ENCODE measurements around the gene RNU5D-1.

RNU5D-1 gene

DNA sequence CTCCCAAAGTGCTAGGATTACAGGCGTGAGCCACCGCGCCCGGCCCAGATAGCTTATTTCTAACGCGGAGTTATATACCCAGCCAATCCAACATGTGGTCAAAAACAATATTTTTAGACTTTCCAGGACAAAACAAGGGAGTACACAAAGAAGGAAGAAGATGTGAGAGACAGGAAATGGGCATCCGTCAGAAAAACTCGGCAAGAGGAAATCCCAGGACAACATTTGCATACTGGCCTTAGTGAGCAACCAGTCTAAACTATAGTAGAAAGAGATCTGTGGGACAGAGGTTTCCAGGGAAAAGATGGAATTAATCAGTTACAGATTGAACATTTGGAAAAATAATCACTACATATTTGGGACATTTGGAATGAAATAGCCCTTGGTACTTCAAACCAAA lies 45.1 kb downstream of the RNU5D-1 start:
- H3K4me3 ChIP-seq (replicated peaks; ENCODE audit: low read depth, low read length): no peak overlapping the region
- no peaks in the 10 kb centered on the region for H3K36me3 ChIP-seq (ENCODE audit: control insufficient read depth, insufficient read depth, low read length)
- TF ChIP-seq, protein P1, sequence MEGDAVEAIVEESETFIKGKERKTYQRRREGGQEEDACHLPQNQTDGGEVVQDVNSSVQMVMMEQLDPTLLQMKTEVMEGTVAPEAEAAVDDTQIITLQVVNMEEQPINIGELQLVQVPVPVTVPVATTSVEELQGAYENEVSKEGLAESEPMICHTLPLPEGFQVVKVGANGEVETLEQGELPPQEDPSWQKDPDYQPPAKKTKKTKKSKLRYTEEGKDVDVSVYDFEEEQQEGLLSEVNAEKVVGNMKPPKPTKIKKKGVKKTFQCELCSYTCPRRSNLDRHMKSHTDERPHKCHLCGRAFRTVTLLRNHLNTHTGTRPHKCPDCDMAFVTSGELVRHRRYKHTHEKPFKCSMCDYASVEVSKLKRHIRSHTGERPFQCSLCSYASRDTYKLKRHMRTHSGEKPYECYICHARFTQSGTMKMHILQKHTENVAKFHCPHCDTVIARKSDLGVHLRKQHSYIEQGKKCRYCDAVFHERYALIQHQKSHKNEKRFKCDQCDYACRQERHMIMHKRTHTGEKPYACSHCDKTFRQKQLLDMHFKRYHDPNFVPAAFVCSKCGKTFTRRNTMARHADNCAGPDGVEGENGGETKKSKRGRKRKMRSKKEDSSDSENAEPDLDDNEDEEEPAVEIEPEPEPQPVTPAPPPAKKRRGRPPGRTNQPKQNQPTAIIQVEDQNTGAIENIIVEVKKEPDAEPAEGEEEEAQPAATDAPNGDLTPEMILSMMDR (IDR thresholded peaks at IDR 0.05; ENCODE audit: insufficient read depth, low read length, poor library complexity, severe bottlenecking): no peak
- H3K27me3 ChIP-seq (replicated peaks; ENCODE audit: control insufficient read depth, insufficient read depth, low read length): no peaks in the 10 kb centered on the region
- no peak for DNase-seq (ENCODE audit: extremely low read depth, insufficient read length)

DNA sequence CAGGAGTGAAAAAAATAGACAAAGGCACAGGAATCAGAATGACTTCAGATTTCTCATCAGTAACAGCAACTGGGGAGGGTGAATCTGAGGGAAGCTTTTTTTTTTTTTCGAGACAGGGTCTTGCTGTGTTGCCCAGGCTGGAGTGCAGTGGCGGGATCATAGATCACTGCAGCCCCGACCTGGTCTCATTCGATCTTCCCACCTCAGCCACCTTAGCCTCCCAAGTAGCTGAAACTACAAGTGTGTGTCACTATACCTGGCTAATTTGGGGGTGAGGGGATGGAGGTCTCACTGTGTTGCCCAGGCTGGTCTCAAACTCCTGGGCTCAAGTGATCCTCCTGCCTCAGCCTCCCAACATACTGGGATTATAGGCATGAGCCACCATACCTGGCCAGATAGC lies 45.8 kb downstream of the RNU5D-1 start:
- TF ChIP-seq, protein P1 (IDR thresholded peaks at IDR 0.05; ENCODE audit: insufficient read depth, low read length, poor library complexity, severe bottlenecking): no peak
- Histone ChIP-seq H3K4me3 (replicated peaks; ENCODE audit: low read depth, low read length) (no peak overlapping the region), H3K27me3 (replicated peaks; ENCODE audit: control insufficient read depth, insufficient read depth, low read length) (no peaks in the 10 kb centered on the region), H3K36me3 (ENCODE audit: control insufficient read depth, insufficient read depth, low read length) (no peaks in the 10 kb centered on the region)
- DNase-seq (ENCODE audit: extremely low read depth, insufficient read length): no peak

DNA sequence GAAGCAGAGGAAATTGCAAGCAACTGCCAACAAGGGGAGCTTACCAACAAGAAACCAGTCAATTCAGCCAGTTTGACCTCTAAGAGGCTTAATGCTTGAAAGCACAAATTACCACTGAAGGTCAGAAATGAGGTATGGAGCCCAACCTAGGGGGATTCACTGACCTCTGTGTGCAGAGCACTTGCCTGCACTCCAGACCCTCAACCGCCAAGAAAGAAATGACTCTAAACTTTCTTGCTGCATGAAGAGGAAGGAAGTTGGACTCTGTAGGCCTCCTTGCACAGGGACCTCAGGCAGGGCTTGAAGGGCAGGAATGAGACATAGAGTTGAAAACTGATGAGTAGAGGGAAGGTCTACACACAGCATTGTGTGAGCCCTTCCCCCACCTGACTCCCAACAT lies 46.4 kb downstream of the RNU5D-1 start:
- DNase-seq (ENCODE audit: extremely low read depth, insufficient read length): peak; percentile 74
- Histone ChIP-seq H3K36me3 (ENCODE audit: control insufficient read depth, insufficient read depth, low read length) (no peaks in the 10 kb centered on the region), H3K27me3 (replicated peaks; ENCODE audit: control insufficient read depth, insufficient read depth, low read length) (no peaks in the 10 kb centered on the region), H3K4me3 (replicated peaks; ENCODE audit: low read depth, low read length) (no peak overlapping the region)
- TF ChIP-seq, protein P1 (IDR thresholded peaks at IDR 0.05; ENCODE audit: insufficient read depth, low read length, poor library complexity, severe bottlenecking): peak; percentile 16

DNA sequence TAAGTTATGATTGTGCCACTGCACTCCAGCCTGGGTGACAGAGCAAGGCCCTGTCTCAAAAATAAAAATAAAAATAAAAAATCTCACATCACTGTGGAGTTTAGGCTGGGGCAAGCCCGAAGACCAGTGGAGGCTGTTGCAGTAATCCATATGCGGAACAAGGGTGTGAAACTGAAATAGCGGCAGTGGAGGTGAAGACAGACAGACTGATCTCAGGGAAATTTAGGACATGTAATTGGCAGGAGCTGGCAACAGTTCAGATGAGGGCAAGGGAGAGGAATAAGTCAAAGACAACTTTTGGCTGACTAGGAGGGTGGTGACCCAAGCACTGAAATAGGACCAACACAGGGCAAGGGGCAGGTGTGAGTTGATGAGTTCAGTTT lies 48.1 kb downstream of the RNU5D-1 start:
- TF ChIP-seq, protein P1 (IDR thresholded peaks at IDR 0.05; ENCODE audit: insufficient read depth, low read length, poor library complexity, severe bottlenecking): no peak
- Histone ChIP-seq H3K27me3 (replicated peaks; ENCODE audit: control insufficient read depth, insufficient read depth, low read length) (no peaks in the 10 kb centered on the region), H3K36me3 (ENCODE audit: control insufficient read depth, insufficient read depth, low read length) (no peaks in the 10 kb centered on the region), H3K4me3 (replicated peaks; ENCODE audit: low read depth, low read length) (no peak overlapping the region)
- DNase-seq (ENCODE audit: extremely low read depth, insufficient read length): no peak

DNA sequence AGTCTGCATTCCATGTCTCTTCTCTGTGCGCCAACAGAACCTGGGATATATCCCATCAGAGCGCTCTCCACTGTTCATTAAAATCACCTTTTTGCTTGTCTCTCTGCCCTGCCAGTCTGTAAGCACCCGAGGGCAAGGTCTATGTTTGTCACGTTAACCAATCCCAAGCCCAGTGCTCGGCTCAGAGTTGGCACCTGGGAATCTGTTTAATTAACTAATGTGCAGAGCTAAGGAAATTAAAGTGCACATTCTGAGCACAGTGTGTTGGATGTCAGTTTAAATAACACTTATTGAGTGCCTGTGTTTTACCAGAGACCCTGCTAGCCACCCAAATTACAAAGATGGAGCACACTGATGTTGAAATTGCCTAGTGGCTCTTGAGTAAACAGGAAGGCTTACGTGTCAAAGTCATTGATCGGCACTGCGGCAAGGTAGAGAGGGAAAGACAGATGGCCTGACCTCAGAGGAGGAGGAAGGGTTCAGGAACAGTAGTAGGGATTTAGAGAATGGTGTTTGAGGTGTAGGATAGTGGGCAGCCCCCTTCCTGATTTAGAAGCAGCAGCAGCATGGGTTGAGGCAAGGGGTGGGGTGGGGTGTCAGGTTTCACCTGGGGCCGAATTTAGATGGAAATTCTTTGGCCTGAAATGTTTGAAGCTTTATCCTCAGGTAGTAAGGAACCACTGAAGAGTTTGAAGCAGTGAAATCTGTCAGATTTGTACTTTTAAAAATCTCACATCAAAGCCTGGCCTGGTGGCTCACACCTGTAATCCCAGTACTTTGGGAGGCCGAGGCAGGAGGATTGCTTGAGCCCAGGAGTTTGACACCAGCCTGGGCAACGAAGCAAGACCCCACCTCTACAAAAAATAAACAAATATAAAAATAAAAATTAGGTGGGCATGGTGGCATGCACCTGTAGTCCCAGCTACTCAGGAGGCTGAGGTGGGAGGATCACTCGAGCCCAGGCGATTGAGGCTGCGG lies 48.8 kb downstream of the RNU5D-1 start:
- Histone ChIP-seq H3K27me3 (replicated peaks; ENCODE audit: control insufficient read depth, insufficient read depth, low read length) (no peaks in the 10 kb centered on the region), H3K36me3 (ENCODE audit: control insufficient read depth, insufficient read depth, low read length) (no peaks in the 10 kb centered on the region), H3K4me3 (replicated peaks; ENCODE audit: low read depth, low read length) (no peak overlapping the region)
- no peak for DNase-seq (ENCODE audit: extremely low read depth, insufficient read length)
- TF ChIP-seq, protein P1 (IDR thresholded peaks at IDR 0.05; ENCODE audit: insufficient read depth, low read length, poor library complexity, severe bottlenecking): no peak
